HuH-7.5 (cell line): ENCODE data around the gene GRK5.
"Not testable (repeated sequence)": the region's sequence is repeated elsewhere in the genome, so short reads cannot be mapped to it uniquely, and the experiment has no call there.

ENCODE experiments used
- DNase-seq: peaks from one replicate; pipeline ENCODE4 v3.0.0; 2011; ENCODE audit warnings: low spot score

GRK5 gene

DNA sequence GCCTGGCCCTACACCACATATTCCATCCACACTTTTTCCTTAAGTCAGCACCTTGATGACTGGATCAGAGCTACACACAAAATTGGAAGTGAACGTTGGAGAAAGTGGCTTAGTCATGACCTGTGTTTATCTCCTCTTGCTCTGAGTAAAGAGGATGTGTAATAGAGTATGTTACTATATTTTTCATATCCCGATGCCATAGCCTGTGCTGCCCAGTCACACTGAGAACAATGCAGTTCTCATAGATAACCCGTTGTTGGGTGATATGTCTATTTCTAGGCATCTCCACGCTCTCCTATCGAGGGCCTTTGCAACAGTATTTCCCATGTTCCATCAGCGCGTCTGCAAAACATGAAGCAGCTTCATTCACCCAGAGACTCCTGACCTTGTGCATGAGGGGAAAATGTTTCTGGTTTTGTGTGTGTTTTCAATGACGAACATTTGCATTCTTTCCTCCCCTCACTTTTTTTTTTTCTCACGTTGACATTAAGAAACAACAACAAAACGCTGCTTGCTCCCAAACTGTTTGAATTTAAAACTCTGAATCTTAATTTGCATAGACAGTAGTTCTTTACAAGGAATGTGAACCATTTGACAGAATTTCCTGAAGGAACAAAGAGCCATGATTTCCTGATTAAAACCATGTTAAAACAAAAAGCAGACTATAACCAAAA, 43.4 kb downstream of the GRK5 start:
- DNase-seq, result no peak

GRCh38 chr10:119251315-119251708, 43.9 kb downstream of the GRK5 start:
- no peak for DNase-seq

GRCh38 chr10:119252051-119252465, 44.7 kb downstream of the GRK5 start:
- no peak for DNase-seq

- DNase-seq, result no peak
Measured at GRCh38 chr10:119252470-119253151, 45.2 kb downstream of the GRK5 start.

DNA sequence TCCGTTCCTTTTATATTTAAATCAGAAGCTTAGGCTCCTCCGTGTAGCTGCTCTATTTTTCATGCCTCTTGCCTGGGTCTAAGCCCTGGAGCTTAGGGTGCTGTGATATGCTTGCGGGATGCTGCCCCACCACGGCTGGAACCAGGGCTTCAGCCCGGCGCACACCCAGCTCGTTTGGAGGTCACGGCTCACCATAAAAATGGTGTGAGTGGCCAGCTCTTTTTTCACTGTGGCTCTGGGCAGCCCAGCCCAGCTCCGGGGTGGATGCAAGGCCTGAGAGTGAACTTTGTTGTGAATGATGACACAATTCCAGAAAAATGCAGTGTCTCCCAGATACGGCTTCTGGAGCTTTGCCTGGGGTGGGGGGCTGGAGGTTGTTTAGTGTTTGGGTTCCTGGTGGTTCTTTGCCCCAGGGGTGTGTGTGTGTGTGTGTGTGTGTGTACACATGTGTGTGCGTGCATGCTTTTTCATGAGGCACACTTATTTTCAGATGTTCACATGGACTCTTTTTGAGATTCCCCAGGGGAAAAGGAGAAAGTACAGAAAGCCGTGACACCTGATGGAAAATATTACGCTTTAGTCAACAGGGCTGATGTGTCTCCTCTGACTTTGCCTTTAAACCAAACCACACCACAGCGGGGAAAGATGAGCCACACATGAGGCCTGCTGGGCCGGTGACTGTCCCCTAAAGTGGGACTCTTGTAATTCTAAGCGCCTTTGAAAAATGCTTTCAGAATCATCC, 46.2 kb downstream of the GRK5 start:
- DNase-seq, result peak; percentile 68

- no peak for DNase-seq
Measured at GRCh38 chr10:119254335-119254734, 47.0 kb downstream of the GRK5 start.

DNA sequence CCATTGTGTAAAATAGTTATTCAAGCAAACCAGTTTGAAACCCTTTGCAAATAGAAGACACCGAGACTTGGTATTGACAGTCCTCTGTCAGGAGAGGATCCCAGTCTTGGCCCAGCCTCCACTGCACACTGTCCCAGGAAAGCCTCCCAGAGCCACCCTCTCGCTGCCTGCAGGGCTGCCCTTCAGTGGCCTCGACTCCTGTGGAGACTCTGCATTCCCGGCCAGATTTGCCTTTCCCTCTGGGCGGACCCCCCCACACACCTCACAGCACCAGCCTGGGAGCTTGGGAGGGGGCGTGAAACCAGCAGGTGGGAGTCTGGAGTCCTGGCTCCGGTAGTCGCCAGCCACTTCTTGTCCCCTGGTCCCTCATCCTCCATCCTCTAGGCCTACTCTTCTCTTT, 48.7 kb downstream of the GRK5 start:
- no peak for DNase-seq

DNA sequence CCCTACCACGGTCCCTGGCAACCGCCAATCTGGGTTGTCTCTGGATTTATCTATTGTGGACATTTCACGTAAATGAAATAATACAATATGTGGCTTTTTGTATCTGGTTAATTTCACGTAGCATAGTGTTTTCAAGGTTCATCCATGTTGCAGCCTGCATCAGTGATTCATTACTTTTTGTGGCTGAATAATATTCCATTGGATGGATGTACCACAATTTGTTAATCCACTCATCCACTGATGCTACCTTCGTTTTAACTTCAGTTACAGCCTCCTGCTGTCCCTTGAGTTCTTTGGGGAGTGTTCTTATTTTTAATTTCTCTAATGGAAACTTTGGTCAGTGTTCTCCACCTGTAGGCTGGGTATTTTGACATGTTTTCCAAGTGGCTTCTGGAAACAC, 49.5 kb downstream of the GRK5 start:
- DNase-seq, result no peak

DNA sequence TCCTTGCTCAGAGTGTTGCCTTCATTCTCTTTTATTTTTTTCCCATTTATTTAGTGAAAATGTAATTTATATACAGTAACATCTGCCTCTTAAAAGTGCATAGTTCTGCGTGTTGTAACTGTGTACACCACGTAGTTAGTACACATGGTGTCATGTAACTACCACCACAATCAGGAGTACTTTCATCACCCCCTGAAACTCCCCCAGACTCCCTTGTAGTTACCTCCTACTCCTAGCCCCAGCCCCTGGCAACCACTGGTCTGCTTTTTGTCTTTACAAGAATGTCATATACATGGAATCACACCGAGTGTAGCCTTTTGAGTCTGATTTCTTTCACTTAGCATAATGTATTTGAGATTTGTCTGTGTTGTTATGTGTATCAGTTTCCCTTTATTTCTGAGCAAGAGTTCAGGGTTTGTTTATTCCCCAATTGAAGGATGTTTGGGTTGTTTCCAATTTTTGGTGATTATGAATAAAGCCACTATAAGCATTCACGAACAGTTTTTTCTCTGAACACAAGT, 50.6 kb downstream of the GRK5 start:
- DNase-seq, result no peak

- DNase-seq, result no peak
Measured at GRCh38 chr10:119259345-119259744, 52.0 kb downstream of the GRK5 start.

GRCh38 chr10:119261016-119261415, 53.6 kb downstream of the GRK5 start:
- not testable (repeated sequence) for DNase-seq

DNA sequence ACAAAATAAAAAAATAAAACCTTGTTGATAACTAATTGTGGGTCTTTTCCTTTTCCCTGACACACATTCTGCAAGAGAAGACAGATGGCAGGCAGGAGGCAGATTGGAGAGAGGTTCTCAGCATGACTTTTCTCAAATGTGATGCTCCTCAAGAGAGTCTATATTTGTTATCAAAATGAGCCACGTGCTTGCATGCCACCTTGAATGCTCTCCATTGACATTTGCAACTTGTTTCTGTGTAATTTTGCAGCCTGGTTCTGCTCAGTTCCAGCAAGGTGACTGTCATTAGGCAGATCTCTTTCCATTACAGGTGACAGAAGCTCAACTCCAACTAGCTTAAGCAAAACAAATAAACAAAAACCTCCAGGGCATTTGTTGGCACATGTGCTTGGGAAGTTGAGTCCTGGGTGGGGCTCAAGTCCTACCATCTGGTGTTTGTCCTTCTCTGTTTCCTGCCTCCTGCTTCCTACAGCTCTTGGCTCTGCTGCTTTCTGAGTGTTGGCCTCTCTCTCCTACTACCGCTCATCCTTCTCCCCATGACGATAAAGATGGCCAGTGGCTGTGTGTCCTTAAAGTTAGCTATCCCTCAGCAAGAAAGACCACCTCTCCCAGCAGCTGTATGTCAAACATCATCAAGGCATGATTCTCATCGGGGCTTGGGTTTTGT, 56.7 kb downstream of the GRK5 start:
- DNase-seq, result no peak

DNA sequence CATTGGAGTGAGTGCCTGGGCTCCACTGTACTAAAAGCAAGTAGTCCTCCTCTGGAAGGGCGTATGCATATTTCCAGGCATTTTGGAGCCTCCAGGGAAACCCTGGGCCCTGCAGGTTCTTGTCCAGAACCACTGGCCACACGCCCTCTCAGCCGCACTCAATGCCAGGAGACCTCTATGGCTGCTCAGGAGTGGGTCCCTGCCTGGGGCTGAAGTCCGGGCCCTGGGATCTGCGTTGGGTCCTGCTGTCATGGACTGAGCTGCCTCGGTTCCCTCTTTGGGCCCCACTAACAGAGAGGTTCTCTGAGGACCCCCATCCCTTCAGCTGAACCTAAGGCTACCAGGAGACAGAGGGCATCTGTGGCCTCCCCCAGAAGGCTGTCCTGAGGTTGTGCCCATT, 58.3 kb downstream of the GRK5 start:
- DNase-seq, result no peak

DNA sequence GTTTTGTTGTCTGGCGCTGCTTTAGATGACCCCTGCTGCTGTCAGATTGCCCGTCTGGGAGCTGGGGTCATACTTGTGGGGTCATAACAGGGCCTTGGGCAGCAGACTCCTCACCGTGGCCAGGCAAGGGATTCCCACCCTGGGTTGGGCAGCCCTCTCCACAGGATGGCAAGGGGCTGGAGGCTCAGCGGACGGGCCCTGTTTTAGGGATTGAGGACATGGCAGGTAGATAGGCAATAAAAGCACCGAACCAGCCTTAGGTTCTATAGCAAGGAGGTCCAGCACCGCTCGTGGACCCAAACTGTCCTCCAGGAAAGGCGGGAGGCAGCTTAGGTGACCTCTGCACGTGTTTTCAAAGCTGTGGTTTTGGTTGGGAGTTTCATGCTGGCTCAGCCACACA, 60.0 kb downstream of the GRK5 start:
- DNase-seq, result no peak

GRCh38 chr10:119268428-119268827, 61.1 kb downstream of the GRK5 start:
- no peak for DNase-seq

DNA sequence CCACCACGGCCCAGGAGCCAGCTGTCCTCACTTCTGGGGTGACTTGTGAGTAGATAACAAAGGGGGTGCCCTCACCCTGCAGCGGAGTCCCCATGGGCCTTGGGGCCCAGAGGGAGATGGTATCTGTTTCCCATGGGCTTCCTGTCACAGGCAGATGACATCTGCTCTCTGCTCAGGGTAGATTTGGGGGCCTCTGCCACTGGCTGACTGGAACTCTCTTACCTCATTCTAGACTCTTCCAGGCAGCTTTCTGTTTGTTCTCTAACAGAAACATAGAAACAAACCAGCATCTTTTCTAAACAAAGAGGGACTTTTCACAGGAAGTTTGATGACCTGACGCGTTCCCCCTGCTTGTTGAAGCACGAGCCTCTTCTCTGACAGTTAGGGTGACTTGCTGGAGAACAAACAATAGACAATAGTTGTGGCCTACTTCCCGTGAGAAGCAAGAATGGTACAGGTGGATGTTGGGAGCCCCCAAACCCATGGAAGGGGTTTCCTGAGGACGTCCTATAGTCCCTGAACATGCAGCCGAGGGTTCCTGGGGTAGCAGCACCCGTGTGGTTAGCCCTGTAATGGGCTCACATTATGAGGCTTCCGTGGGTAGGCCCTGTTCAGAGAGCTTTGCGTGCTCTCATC, 61.6 kb downstream of the GRK5 start:
- no peak for DNase-seq

DNA sequence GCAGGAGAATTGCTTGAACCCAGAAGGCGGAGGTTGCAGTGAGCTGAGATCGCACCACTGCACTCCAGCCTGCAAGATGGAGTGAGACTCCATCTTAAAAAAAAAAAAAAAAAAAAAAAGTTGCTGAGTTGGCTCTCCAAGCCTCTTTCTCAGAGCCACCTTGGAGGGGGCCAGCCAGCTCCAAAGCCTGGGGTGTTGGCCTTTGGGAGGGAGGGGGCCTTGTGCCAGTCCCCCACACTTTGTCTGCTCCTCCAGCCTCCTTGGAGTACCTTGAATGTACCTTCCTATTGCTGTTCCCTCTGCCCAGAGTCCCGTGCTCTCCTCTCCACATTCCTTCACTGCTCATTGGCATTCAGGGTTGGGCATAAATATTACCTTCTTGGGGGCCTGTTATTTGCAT, 62.4 kb downstream of the GRK5 start:
- DNase-seq, result no peak

- DNase-seq, result peak; percentile 72
Measured at GRCh38 chr10:119270762-119271366, 63.5 kb downstream of the GRK5 start.

GRCh38 chr10:119272338-119272734, 65.0 kb downstream of the GRK5 start:
- not testable (repeated sequence) for DNase-seq

GRCh38 chr10:119272736-119273135, 65.4 kb downstream of the GRK5 start:
- DNase-seq, result no peak

DNA sequence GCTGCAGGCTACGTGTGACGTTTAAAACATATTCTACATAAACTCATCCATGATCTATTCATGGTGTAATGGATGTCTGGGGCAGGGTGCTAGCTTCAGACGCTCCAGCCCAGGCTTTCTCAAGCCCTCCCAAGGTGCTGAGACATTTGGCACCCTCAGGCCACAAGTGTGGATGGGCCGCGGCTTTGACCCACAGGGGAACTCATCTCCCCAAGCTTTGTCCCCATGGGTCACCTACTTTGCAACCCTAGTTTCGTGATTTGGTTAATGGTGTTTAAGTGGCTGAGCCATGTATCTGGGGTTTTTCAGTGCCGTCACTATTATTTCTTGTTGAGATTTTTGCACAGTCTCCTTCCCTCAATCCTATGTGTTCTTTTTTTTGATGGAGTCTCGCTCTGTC, 66.0 kb downstream of the GRK5 start:
- no peak for DNase-seq
